A172 (cell line): Measurements from ENCODE around the gene KNCN. TPM values are rescaled to one million over a fixed set of nuclear protein-coding genes. Genes with fewer than 3 reads are reported as not detected.

Source experiments
- DNase-seq: peaks from one replicate; pipeline ENCODE4 v3.0.0-alpha.2; 2015; ENCODE audit warnings: low spot score
- total RNA-seq: library from RNA; depleted of rRNA; stranded (reverse); fragments of >200 nt; shearing (Covaris generic); gene quantifications from 2 replicates; pipeline ENCODE4 v1.2.3, GENCODE V29; 2014

Gene KNCN
- total RNA-seq, 1 experiment from 2014 or later = not detected

DNA sequence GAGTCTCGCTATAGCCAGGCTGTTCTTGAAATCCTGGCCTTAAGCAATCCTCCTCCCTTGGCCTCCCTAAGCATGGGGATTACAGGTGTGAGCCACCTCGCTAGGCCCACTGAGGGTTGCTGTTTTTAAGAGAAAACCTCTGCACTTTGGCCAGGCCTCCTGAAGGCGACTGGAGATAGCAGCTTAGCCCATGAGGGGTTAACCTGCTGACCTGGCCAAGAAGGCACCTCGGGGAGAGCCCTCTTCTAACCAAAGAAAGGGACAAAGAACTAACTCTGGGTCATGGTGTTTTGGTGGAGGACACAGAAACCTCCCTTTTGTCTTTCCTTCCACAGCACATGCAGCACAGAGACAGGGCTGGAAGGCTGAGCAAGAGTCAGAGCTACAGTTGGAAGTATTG, 17.7 kb upstream of the KNCN start:
- DNase-seq = no peak

DNA sequence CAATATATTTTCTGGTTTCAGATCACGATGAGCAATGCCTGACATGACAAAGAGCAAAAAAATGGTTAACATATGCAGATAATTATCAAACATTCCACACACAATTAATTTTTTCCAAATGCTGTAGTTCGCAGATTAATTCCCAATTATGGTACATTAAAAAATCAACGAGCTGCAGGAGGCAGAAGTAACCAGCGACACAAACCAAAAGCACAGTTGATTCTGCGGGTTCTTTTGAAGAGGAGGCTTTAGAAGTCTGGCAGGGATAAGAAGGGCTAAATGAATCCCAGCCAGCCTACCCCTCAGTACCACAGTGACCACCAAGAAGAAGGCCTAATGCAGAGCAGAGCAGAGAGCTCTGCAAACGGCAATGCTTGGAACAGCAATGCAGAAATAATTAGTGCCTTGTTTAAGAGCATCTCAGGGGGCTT, 17.0 kb upstream of the KNCN start:
- no peak for DNase-seq

GRCh38 chr1:46563341-46563740, 11.9 kb upstream of the KNCN start:
- DNase-seq = no peak

GRCh38 chr1:46562498-46562897, 11.1 kb upstream of the KNCN start:
- DNase-seq = no peak

GRCh38 chr1:46558966-46559365, 7.5 kb upstream of the KNCN start:
- DNase-seq = no peak

DNA sequence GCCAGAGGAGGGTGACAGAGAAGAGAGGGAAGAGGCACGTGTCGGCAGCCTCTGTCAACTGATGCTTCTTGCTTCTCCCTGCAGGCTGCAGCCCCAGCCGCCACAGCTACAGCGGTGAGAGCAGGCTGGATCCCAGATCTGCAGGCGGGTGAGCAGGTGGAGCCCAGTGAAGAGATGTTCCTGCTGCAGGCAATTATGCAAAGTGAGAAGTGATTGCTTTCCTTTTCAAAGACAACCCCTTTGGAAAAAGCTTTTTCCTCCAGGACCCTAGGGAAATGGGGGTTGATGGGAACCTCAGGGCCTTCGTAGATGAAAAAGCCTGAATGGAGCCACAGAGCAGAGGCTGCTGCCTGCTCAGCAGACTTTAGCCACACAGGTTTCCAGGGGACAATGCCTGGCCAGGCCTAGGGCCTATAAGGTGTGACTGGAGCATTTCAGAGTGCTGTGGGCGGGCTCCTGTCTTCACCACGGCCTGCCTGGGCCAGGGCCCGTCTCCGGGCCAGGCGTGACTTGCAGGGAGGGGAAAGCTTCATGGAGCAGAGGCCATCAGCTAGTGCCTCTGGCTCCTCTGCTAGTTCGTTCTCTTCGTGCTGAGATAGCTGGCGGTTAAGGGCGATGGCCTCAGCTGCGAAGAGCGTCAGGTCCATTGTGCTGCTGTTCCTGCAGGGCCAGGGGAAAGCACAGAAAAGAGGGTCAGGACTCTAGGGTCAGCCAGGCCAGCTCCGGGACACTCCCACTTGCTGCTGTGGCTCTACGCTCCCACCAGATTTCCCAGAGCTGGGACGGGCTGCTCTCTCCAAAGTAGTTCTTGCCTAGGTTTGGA, 6.9 kb upstream of the KNCN start:
- DNase-seq = no peak

GRCh38 chr1:46557403-46557802, 6.0 kb upstream of the KNCN start:
- no peak for DNase-seq

GRCh38 chr1:46556822-46557221, 5.4 kb upstream of the KNCN start:
- peak; percentile 77 for DNase-seq

- no peak for DNase-seq
These were observed 4.6 kb upstream of the KNCN start for GRCh38 chr1:46555826-46556619.

DNA sequence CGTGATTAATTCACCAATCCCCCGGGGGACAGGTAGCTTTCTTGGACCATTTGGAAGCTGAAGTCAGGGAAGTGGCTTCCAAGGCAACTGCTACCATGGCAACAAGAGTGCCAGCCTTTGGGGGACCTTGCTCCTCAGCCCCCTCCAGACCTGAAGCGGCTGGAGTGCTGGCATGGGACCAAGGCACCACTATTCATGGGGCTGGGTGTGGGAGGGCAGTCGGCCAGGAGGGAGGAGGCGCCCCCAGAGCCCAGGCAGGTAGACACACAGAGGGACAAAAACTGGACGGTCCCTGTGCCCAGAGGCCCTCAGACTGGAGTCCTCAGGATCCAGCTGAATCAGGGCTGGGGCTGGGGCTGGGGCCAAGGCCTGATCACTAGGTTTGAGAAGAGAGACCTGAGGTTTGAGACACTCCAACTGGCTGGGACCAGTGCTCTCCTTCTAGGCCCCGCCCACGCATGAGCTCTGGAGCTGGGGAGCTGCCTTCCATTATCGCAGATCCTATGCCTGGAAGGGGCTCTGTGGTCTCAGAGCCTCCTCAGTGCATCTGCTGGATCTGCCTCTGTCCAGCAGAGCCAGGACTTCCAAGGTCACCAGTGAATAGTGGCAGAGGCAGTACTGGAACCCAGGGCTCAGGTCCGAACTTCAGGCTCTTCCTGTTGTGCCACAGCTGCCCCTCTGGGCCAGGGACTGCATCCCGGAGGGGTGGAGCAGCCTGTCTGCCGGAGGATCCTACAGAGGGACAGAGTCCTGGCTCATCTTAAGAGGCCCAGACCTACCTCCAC, 3.3 kb upstream of the KNCN start:
- DNase-seq = no peak

DNA sequence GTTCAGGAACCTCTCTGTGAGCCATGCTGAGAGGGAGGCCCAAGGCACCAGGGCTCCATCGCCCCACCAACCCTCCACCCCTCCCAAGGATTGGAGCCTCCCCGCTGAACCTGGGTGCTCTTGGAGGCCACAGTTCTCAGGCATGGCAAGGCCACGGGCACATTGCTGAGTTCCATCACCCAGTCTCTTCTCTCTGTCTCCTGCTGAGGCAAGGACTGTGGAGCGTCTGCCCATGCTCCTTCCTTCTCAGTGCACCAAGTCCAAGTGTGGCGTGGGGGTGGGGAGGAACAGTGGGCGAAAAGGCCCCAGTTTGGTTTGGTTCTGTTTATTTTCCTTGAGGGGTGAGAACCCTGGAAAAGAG, 2.8 kb upstream of the KNCN start:
- DNase-seq = no peak

GRCh38 chr1:46553506-46553905, 2.1 kb upstream of the KNCN start:
- no peak for DNase-seq

DNA sequence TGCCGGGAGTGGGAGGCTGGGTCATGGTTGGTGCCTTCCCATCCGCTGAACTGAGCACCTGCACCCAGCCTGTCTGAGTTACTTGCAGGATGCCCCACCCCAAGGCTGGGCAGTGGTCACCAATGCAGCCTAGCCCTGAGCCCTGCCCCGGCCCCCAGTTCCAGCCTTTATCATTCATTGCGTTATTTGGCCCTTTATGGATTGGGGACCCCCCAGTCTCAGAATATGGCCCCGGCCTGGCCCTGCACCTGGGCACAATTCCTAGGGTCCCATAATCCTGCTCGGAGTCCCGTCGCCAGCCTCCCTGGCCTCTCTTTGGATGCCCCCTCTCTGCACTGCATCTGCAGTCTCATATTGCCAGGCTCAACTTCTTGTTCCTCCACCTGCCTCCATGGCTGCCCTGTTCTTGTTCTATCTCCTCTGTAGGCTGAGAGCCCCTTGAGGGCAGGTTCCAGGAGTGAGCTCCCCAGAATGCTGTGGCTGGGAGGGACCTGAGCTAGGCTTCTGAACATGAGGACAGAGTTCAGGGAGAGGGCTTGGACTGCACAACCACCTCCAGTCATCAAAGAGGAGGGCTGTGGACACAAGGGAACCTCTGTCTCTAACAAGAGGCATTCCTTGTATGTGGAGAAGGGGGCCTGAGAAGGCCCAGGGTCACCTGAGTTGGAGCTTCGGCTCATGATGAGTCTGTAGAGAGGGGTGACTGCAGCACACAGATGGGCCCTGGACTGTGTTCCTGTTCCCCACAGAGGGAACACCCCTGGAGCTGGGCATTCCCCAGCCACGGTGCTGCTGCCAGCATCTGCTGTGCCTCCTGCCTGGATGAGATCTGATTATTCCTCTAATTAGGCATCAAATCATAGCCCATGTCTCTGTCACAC, 1.1 kb upstream of the KNCN start:
- DNase-seq = no peak

DNA sequence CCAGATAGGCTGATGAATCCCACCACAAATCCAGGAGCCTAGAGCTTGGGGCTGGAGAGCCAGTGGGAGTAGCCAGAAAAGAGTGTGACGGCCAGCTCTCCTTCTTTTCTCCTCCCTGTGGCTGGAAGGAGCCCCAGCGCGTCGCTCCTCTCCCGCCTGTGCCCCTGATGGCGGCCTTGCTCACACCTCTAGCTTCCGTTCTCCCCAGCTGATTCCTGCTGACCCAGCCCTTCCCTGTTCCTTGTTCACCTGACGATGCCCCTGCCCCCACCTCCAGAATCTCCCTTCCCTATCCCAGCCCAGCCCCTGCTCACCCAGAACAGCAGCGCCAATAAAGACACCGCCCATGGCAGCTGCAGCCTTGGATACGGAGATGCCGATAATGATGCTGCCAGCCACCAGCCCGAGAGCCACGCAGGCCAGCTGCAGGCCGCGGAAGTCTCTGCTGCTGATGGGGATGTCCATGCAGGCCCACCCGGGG, 656 bp downstream of the KNCN start:
- no peak for DNase-seq

DNA sequence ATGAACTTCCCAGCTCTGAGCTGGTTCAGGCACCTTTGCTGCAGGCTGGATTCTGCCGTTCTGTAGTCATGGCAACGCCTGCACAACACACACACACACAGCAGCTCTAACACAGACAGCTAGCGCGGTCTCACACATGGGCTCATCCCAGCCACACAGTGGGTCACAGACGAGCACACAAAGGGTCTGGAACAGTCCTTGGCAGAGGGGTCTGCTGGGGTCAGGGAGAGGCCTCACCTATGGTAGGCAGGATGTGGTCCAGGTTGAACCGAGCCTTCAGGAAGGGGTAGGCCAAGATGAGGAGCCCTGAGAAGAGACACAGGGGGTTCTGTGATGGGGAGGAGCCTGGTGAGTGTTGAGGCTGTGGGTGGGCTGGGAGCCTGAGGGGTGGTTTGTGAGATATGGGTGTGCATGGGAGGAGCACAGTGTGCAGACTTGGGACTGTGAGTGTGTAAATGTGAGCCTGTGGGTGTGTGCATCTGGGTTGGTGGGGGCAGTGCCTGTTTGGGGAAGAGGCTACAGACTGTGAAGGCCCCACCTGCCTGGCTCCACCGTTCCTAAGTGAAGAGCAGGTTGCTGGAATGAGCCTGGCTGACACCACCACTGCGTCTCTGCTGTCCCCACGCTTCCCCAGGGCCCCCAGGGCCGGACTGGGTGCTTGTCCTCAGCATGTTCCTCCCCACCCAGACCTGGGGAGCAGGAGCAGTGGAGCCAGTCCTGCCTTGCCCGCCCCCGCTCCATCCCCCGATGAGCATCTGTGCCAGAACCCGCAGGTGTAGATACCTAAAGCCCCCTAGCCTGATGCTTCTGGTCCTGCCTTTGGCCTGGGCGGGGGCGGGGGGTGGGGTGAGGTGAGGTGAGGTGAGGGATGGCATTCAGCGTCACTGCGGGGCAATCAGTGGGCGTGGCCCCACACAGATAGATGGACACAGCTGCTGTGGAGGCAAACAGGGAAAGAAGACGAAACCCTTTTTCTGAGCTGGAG, 1.5 kb downstream of the KNCN start:
- DNase-seq = no peak

GRCh38 chr1:46547481-46548383, 3.7 kb downstream of the KNCN start:
- DNase-seq = peak; percentile 30

DNA sequence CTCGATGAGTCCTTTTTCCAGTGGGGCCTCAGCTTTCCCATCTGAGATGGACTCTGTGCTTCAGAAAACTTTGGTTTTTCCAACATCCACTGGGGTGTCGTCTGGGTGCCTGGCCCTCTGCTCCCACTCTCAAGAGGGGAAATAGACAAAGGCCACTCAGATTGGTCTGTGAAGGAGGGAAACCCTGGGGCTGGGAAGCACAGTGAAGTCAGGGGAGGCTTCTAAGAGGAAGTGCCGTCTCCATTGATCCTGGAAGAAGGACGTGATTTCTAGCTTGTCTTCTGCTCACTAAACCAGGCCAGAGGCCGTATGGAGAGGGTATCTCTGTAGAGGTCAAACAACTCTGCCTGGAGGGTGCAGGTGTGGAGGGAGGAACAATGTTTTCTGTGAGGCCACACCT, 5.2 kb downstream of the KNCN start:
- no peak for DNase-seq

- no peak for DNase-seq
These were observed 5.7 kb downstream of the KNCN start for GRCh38 chr1:46545784-46546183.
